Loucy (cell line): ENCODE results near the gene NRXN3.

ENCODE experiments used
- H2AFZ ChIP-seq: fragments of 200-600 bp; sonication (generic); 2 replicates; pipeline ENCODE4 v1.6.0; 2016; ENCODE audit warnings: antibody characterized with exemption, mild to moderate bottlenecking, low read length, moderate library complexity
- H3F3A ChIP-seq: fragments of 200-600 bp; 2 replicates; pipeline ENCODE4 v1.6.0; 2016; ENCODE audit warnings: antibody characterized with exemption, low read depth, mild to moderate bottlenecking
- H3K27me3 ChIP-seq: fragments of 200-600 bp; sonication (generic); 2 replicates; pipeline ENCODE4 v1.6.1; 2014; ENCODE audit warnings: low read length, mild to moderate bottlenecking; ENCODE audit not compliant: insufficient read depth, poor library complexity, severe bottlenecking
- H3K36me3 ChIP-seq: fragments of 200-600 bp; sonication (generic); 2 replicates; pipeline ENCODE4 v1.6.1; 2016; ENCODE audit warnings: low read length; ENCODE audit not compliant: insufficient read depth
- H3K4me1 ChIP-seq: fragments of 200-600 bp; sonication (generic); 2 replicates; pipeline ENCODE4 v1.5.1; 2014; ENCODE audit warnings: low read length, mild to moderate bottlenecking; ENCODE audit not compliant: insufficient read depth, poor library complexity, severe bottlenecking
- H3K4me2 ChIP-seq: fragments of 200-600 bp; sonication (generic); 2 replicates; pipeline ENCODE4 v1.6.0; 2014; ENCODE audit warnings: antibody characterized with exemption, low read length, low read depth, mild to moderate bottlenecking; ENCODE audit not compliant: poor library complexity, severe bottlenecking
- H3K4me3 ChIP-seq: fragments of 200-600 bp; sonication (generic); 2 replicates; pipeline ENCODE4 v1.5.1; 2014; ENCODE audit warnings: low read length, mild to moderate bottlenecking, mixed read lengths; ENCODE audit not compliant: poor library complexity, severe bottlenecking
- H3K79me2 ChIP-seq: fragments of 200-600 bp; sonication (generic); 2 replicates; pipeline ENCODE4 v1.6.1; 2014; ENCODE audit warnings: low read length; ENCODE audit not compliant: insufficient read depth
- H3K9ac ChIP-seq: fragments of 200-600 bp; sonication (generic); 2 replicates; pipeline ENCODE4 v1.6.0; 2014; ENCODE audit warnings: mild to moderate bottlenecking, low read depth, low read length, moderate library complexity; ENCODE audit not compliant: poor library complexity, severe bottlenecking
- H3K9me2 ChIP-seq: fragments of 200-600 bp; sonication (generic); replicated peaks from 2 replicates; pipeline ENCODE4 v1.6.1; 2016; ENCODE audit warnings: low read depth, low read length, mixed read lengths
- H3K9me3 ChIP-seq: fragments of 200-600 bp; sonication (generic); 2 replicates; pipeline ENCODE4 v1.6.1; 2014; ENCODE audit warnings: mild to moderate bottlenecking, antibody characterized with exemption, low read length, low read depth; ENCODE audit not compliant: insufficient read depth
- H4K20me1 ChIP-seq: fragments of 200-600 bp; sonication (generic); 2 replicates; pipeline ENCODE4 v1.6.0; 2014; ENCODE audit warnings: antibody characterized with exemption, low read length, mild to moderate bottlenecking; ENCODE audit not compliant: insufficient read depth, poor library complexity, severe bottlenecking
- CTCF ChIP-seq: fragments of 200-600 bp; sonication (generic); conservative IDR thresholded peaks from 2 replicates; pipeline ENCODE4 v1.5.1; 2014; ENCODE audit warnings: mild to moderate bottlenecking, antibody characterized with exemption, low read length
- EZH2phosphoT487 ChIP-seq: fragments of 200-600 bp; IDR thresholded peaks from 2 replicates; pipeline ENCODE4 v1.6.1; 2018; ENCODE audit warnings: antibody characterized with exemption, mild to moderate bottlenecking, moderate library complexity, borderline replicate concordance

NRXN3 gene

GRCh38 chr14:79514700-79515099 is 1344.5 kb downstream of the NRXN3 start:
- H3K4me1 ChIP-seq = no peaks in the 10 kb centered on the region
- H2AFZ ChIP-seq = no peak overlapping the region
- H3K79me2 ChIP-seq = no peaks in the 10 kb centered on the region
- TF ChIP-seq CTCF (no peak), EZH2phosphoT487 (no peak)
- no peaks in the 10 kb centered on the region for H4K20me1 ChIP-seq
- H3K9me2 ChIP-seq = no peaks in the 10 kb centered on the region
- H3K4me2 ChIP-seq = no peak overlapping the region
- no peaks in the 10 kb centered on the region for H3K9me3 ChIP-seq
- no peaks in the 10 kb centered on the region for H3F3A ChIP-seq
- H3K9ac ChIP-seq = no peak overlapping the region
- no peak overlapping the region for H3K4me3 ChIP-seq
- H3K36me3 ChIP-seq = no peaks in the 10 kb centered on the region
- no peaks in the 10 kb centered on the region for H3K27me3 ChIP-seq

- H3K9me2 ChIP-seq = no peaks in the 10 kb centered on the region
- no peak for TF ChIP-seq EZH2phosphoT487
- no peak for TF ChIP-seq CTCF
- no peaks in the 10 kb centered on the region for H3K4me1 ChIP-seq
- H3F3A ChIP-seq = no peaks in the 10 kb centered on the region
- H2AFZ ChIP-seq = no peak overlapping the region
- H3K27me3 ChIP-seq = no peaks in the 10 kb centered on the region
- no peaks in the 10 kb centered on the region for H3K79me2 ChIP-seq
- H3K4me2 ChIP-seq = no peak overlapping the region
- no peak overlapping the region for H3K4me3 ChIP-seq
- H4K20me1 ChIP-seq = no peaks in the 10 kb centered on the region
- H3K9ac ChIP-seq = no peak overlapping the region
- H3K36me3 ChIP-seq = no peaks in the 10 kb centered on the region
- no peaks in the 10 kb centered on the region for H3K9me3 ChIP-seq
Measured at GRCh38 chr14:79515158-79515557, 1345.0 kb downstream of the NRXN3 start.

GRCh38 chr14:79516009-79516408 is 1345.8 kb downstream of the NRXN3 start:
- Histone ChIP-seq H3K4me2 (no peak overlapping the region), H4K20me1 (no peaks in the 10 kb centered on the region), H3K27me3 (no peaks in the 10 kb centered on the region), H3K36me3 (no peaks in the 10 kb centered on the region), H3K9ac (no peak overlapping the region), H3K4me3 (no peak overlapping the region), H3K9me3 (no peaks in the 10 kb centered on the region), H3F3A (no peaks in the 10 kb centered on the region), H3K79me2 (no peaks in the 10 kb centered on the region), H2AFZ (no peak overlapping the region), H3K4me1 (no peaks in the 10 kb centered on the region), H3K9me2 (no peaks in the 10 kb centered on the region)
- no peak for TF ChIP-seq EZH2phosphoT487
- no peak for TF ChIP-seq CTCF
